Measurements from ENCODE around the gene ATAD2B. TPM values are rescaled to one million over a fixed set of nuclear protein-coding genes. Genes with fewer than 3 reads are reported as not detected.

ATAD2B gene
- total and polyA plus RNA-seq, 8 donors = 4.1 to 15.6 (median 9.3) TPM

- ATAC-seq = no peak
- Histone ChIP-seq H3K36me3 (no peaks in the 10 kb centered on the region), H3K27ac (no peak overlapping the region), H3K4me3 (no peak overlapping the region), H3K9me3 (no peaks in the 10 kb centered on the region), H3K4me1 (peaks cover 0 to 5% (median 0%) of the 10 kb centered on the region in 3 donors), H3K27me3 (no peaks in the 10 kb centered on the region)
- 91 to 94% methylated on average over 2 of the region's 2 CpGs for WGBS, 2 donors
- DNase-seq = no peak
- TF ChIP-seq, protein P1, sequence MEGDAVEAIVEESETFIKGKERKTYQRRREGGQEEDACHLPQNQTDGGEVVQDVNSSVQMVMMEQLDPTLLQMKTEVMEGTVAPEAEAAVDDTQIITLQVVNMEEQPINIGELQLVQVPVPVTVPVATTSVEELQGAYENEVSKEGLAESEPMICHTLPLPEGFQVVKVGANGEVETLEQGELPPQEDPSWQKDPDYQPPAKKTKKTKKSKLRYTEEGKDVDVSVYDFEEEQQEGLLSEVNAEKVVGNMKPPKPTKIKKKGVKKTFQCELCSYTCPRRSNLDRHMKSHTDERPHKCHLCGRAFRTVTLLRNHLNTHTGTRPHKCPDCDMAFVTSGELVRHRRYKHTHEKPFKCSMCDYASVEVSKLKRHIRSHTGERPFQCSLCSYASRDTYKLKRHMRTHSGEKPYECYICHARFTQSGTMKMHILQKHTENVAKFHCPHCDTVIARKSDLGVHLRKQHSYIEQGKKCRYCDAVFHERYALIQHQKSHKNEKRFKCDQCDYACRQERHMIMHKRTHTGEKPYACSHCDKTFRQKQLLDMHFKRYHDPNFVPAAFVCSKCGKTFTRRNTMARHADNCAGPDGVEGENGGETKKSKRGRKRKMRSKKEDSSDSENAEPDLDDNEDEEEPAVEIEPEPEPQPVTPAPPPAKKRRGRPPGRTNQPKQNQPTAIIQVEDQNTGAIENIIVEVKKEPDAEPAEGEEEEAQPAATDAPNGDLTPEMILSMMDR (IDR thresholded peaks at IDR 0.05) = no peak
- FAIRE-seq = no peak
- intact Hi-C loops (cut with DNase I) = no loop called here
Measured at GRCh38 chr2:23793476-23793875, 133.4 kb downstream of the ATAD2B start.

DNA sequence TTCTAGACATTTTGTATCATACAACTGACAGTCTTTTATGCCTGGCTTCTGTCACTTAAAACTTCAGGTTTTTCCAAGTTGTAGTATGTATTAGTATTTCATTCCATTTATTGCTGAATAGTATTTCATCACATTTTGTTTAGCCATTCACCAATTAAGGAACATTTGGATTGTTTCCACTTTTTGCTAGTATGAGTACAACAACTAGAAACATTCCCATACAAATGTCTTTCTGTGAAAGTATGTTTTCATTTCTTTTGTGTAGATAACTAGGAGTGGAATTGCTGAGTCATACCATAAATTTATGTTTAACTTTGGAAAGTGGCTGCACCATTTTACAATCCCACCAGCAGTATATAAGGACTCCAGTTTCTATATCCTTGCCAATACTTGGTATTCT, 135.9 kb downstream of the ATAD2B start:
- DNase-seq (no peak), FAIRE-seq (no peak), ATAC-seq (no peak)
- Histone ChIP-seq H3K4me3 (no peak overlapping the region), H3K9me3 (no peaks in the 10 kb centered on the region), H3K27ac (no peak overlapping the region), H3K36me3 (no peaks in the 10 kb centered on the region), H3K27me3 (no peaks in the 10 kb centered on the region), H3K4me1 (peaks cover 0 to 5% (median 0%) of the 10 kb centered on the region in 3 donors)
- TF ChIP-seq, protein P1 (IDR thresholded peaks at IDR 0.05) = no peak
- intact Hi-C loops (cut with DNase I) = no loop called here

DNA sequence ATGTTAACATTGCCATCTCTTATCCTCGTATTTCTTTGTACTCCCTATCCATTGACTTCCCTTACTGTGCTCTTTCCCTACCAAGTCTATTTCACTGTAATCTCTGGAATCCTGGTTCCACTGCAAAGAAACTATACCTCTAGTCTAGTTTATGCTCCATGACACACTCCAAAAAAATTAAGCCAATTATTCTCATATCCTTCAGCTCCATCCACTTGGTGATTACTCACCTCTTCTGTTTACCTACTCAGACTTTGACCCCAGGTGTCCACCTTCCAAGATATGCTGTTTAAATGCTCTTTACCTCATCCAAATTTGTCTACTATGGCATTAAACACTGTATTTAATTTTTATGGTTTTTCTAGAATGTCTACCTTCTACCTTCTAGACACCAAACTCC, 137.9 kb downstream of the ATAD2B start:
- no peak for FAIRE-seq
- no peak for DNase-seq
- TF ChIP-seq, protein P1 (IDR thresholded peaks at IDR 0.05) = no peak
- H3K27me3 ChIP-seq = no peaks in the 10 kb centered on the region
- no peak overlapping the region for H3K4me3 ChIP-seq
- peaks cover 0 to 5% (median 0%) of the 10 kb centered on the region in 3 donors for H3K4me1 ChIP-seq
- no peaks in the 10 kb centered on the region for H3K36me3 ChIP-seq
- no peaks in the 10 kb centered on the region for H3K9me3 ChIP-seq
- H3K27ac ChIP-seq = no peak overlapping the region
- peak; percentile 38 to 79 (median 64) for ATAC-seq
- intact Hi-C loops (cut with DNase I) = no loop called here
- WGBS, 2 donors = 87 to 96% methylated on average over 1 of the region's 1 CpG

DNA sequence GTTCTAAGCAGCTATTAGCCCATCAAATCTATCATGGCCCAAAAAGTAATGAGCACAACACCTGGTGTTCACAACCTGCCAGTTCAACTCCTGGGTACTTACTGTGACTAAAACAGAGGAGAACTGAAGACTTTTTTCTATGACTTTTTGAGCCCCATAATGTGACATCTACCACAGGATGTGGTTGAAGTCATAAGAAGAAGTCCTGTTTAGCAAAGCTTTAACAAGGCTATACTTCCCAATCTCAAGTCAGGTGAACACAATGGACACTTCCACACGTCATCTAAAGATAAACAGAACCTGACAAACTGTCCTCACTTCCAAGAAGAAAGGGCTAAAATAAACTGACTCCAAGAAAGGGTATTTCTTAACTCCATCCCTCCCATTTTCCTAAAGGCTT, 138.8 kb downstream of the ATAD2B start:
- ATAC-seq (peak in 2 of 4 donors; percentile 15 to 27), DNase-seq (no peak), FAIRE-seq (no peak)
- Histone ChIP-seq H3K9me3 (no peaks in the 10 kb centered on the region), H3K27me3 (no peaks in the 10 kb centered on the region), H3K4me3 (no peak overlapping the region), H3K27ac (no peak overlapping the region), H3K36me3 (no peaks in the 10 kb centered on the region), H3K4me1 (peaks cover 0 to 5% (median 0%) of the 10 kb centered on the region in 3 donors)
- TF ChIP-seq, protein P1 (IDR thresholded peaks at IDR 0.05) = no peak
- intact Hi-C loops (cut with DNase I) = no loop called here
- 74 to 85% methylated on average over 1 of the region's 1 CpG for WGBS, 2 donors

GRCh38 chr2:23784971-23785370, 142.0 kb downstream of the ATAD2B start:
- Histone ChIP-seq H3K27me3 (no peaks in the 10 kb centered on the region), H3K4me3 (no peak overlapping the region), H3K9me3 (no peaks in the 10 kb centered on the region), H3K27ac (no peak overlapping the region), H3K4me1 (peaks cover 0 to 5% (median 0%) of the 10 kb centered on the region in 3 donors), H3K36me3 (no peaks in the 10 kb centered on the region)
- TF ChIP-seq, protein P1 (IDR thresholded peaks at IDR 0.05) = no peak
- DNase-seq = no peak
- intact Hi-C loops (cut with DNase I) = no loop called here
- no peak for ATAC-seq
- no peak for FAIRE-seq
